ENCODE data around the gene PCGF5. TPM values are rescaled to one million over a fixed set of nuclear protein-coding genes. Genes with fewer than 3 reads are reported as not detected.
"Not testable (repeated sequence)": the region's sequence is repeated elsewhere in the genome, so short reads cannot be mapped to it uniquely, and the experiment has no call there.

Gene PCGF5
- total RNA-seq, 1 experiment from 2014 or later: 4.8 TPM

DNA sequence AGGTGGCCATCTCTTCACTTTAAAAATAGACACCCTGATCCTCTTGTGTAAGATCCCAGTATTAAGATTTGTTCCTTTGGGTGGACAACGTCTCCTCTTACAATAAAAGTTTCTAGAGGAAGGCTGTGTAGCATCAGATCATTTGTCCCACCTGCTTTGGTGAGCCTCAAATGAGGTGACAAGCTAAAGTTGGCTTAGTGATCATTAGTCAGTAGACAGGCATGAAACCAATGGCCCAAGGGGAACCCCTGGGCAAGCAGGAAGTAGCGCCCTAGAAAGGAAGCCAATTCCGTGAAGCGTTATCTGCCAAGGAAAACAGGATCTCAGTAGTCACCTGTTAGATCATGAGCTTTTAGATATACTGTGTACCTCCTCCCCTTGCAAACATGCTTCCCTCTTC, 66.8 kb downstream of the PCGF5 start:
- no peaks in the 10 kb centered on the region for H3K36me3 ChIP-seq (replicated peaks; ENCODE audit: control insufficient read depth, insufficient read depth, low read length)
- no peak for DNase-seq
- no peak overlapping the region for H3K4me3 ChIP-seq (ENCODE audit: insufficient read depth, low read depth, low read length)
- peaks cover 4% of the 10 kb centered on the region for H3K27me3 ChIP-seq (ENCODE audit: control insufficient read depth, insufficient read depth, low read length)

DNA sequence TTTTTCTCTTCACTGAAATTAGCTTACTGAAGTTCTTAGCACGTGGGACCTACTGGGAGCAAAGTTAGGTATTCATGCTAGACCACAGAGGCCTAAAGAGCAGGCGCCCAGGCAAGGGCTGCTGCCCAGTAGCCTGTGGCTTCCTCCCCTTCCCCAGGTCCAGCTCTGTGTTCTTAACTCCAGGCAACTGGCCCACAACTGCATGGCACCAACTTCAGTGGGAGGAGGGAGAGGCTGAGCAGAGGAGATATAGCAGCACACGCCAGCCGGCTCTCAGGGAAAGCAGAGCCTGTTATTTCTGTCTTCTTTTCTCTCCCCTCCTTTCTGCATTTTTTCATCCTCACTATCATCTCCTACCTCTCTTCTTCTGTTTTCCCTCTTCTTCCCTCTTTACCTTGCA, 67.4 kb downstream of the PCGF5 start:
- DNase-seq: no peak
- H3K36me3 ChIP-seq (replicated peaks; ENCODE audit: control insufficient read depth, insufficient read depth, low read length): no peaks in the 10 kb centered on the region
- peaks cover 4% of the 10 kb centered on the region for H3K27me3 ChIP-seq (ENCODE audit: control insufficient read depth, insufficient read depth, low read length)
- H3K4me3 ChIP-seq (ENCODE audit: insufficient read depth, low read depth, low read length): no peak overlapping the region

GRCh38 chr10:91289305-91289704, 68.8 kb downstream of the PCGF5 start:
- Histone ChIP-seq H3K36me3 (replicated peaks; ENCODE audit: control insufficient read depth, insufficient read depth, low read length) (no peaks in the 10 kb centered on the region), H3K4me3 (ENCODE audit: insufficient read depth, low read depth, low read length) (no peak overlapping the region), H3K27me3 (ENCODE audit: control insufficient read depth, insufficient read depth, low read length) (peaks cover 4% of the 10 kb centered on the region)
- no peak for DNase-seq

GRCh38 chr10:91290607-91291006, 70.1 kb downstream of the PCGF5 start:
- Histone ChIP-seq H3K4me3 (ENCODE audit: insufficient read depth, low read depth, low read length) (no peak overlapping the region), H3K27me3 (ENCODE audit: control insufficient read depth, insufficient read depth, low read length) (no peaks in the 10 kb centered on the region), H3K36me3 (replicated peaks; ENCODE audit: control insufficient read depth, insufficient read depth, low read length) (no peaks in the 10 kb centered on the region)
- no peak for DNase-seq

DNA sequence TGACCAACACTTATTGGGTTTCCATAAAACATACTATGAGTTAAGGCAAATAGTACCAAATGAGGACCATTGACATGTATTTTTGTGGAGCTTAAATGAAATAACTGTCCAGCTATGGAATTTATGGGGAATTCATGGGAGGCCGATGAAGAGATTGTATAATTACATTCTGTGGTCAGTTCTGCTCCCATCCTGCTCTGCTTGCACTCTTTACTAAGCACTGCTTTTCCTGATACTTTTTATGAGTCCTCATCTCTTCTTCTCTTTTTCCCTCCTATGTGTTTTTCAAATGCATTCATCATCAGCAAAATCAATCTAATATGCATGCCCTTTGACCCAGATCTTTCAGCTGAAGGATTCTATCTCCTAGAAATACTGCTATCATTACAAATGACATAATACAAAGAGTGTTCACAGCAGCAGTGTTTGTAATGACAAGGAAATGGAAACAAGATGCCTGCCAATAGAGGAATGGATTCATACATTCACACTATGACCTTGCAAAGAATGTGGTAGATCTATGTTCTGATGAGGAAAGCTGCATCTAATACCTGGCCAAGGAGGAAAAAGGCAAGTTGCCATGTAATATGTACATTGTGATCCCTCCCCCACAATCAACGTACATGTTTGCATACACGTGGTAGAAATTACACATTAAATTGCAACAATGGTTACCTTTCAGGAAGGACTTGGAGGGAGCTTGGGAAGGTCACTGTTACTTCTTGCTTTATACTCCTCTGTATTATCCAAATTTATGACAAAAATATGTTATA, 73.9 kb downstream of the PCGF5 start:
- no peak for DNase-seq
- Histone ChIP-seq H3K36me3 (replicated peaks; ENCODE audit: control insufficient read depth, insufficient read depth, low read length) (no peaks in the 10 kb centered on the region), H3K4me3 (ENCODE audit: insufficient read depth, low read depth, low read length) (no peak overlapping the region), H3K27me3 (ENCODE audit: control insufficient read depth, insufficient read depth, low read length) (no peaks in the 10 kb centered on the region)

DNA sequence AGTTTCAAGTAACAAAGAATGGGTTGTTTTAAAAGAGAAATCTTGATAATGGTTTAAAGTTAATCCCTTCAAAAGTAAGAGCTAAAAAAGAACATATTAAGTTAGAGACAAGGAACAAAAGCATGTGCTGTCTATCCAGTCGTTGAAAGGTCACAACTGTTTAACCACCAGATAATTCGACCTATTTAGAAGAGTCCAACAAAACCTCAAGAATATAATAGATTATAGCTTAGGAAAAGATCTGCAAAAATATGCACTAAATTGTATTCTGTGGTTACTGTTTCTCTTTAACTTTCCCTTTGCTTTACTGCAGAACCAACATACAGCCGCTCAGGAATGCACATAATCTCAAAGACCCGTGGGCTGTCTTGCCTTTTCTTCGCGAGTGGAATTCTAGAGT, 74.9 kb downstream of the PCGF5 start:
- no peak overlapping the region for H3K4me3 ChIP-seq (ENCODE audit: insufficient read depth, low read depth, low read length)
- no peaks in the 10 kb centered on the region for H3K27me3 ChIP-seq (ENCODE audit: control insufficient read depth, insufficient read depth, low read length)
- no peaks in the 10 kb centered on the region for H3K36me3 ChIP-seq (replicated peaks; ENCODE audit: control insufficient read depth, insufficient read depth, low read length)
- no peak for DNase-seq

DNA sequence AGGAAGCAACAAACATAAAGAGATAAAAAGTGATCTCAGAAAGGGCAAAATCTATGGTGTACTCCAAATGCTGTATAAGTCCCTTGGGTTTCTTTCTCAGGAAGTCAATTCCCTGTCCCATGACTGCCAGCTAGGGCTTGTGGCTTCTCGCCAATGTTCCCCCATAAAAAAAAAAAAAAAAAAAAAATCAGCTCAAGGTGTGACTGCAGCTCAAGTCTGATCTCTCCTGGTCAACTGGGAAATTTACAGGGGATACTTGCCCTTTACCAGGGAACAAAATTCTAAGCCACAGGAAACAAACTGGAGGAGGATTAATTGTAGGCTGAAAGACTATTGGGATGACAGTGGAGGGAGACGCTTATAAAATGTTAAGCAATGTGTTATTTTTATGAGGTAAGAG, 76.0 kb downstream of the PCGF5 start:
- peak; percentile 54 for DNase-seq
- Histone ChIP-seq H3K36me3 (replicated peaks; ENCODE audit: control insufficient read depth, insufficient read depth, low read length) (no peaks in the 10 kb centered on the region), H3K27me3 (ENCODE audit: control insufficient read depth, insufficient read depth, low read length) (no peaks in the 10 kb centered on the region), H3K4me3 (ENCODE audit: insufficient read depth, low read depth, low read length) (no peak overlapping the region)

GRCh38 chr10:91298224-91298871, 77.9 kb downstream of the PCGF5 start:
- Histone ChIP-seq H3K27me3 (ENCODE audit: control insufficient read depth, insufficient read depth, low read length) (no peaks in the 10 kb centered on the region), H3K4me3 (ENCODE audit: insufficient read depth, low read depth, low read length) (peak overlapping the region; percentile 22), H3K36me3 (replicated peaks; ENCODE audit: control insufficient read depth, insufficient read depth, low read length) (no peaks in the 10 kb centered on the region)
- peak; percentile 83 for DNase-seq

DNA sequence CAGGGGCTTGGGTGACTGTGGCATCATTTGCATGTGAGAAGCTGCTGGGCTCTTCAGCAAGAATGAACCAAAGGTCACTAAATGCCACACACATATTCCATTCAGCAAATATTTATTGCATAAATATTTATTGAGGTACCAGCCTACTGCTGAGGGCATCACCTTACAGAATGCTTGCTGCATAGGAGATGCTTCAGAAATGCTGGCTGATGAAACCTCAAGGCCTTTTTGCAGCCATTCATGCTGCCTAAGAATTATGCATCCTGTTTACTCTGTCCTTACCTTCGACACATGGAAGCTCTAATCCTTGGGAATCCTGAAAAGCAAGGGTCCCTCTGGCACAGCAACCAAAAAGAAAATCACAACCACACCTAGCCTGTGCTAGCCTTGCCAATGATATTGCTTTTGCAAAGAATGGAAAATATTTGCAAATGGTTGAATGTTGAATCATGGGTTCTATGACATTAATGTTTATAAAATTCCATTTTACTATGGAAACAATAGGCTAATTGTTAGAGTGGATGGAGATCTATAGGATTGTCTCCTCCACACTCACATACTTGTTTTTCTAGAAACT, 79.6 kb downstream of the PCGF5 start:
- Histone ChIP-seq H3K36me3 (replicated peaks; ENCODE audit: control insufficient read depth, insufficient read depth, low read length) (no peaks in the 10 kb centered on the region), H3K4me3 (ENCODE audit: insufficient read depth, low read depth, low read length) (no peak overlapping the region), H3K27me3 (ENCODE audit: control insufficient read depth, insufficient read depth, low read length) (no peaks in the 10 kb centered on the region)
- DNase-seq: no peak

GRCh38 chr10:91302946-91303345, 82.5 kb downstream of the PCGF5 start:
- not testable (repeated sequence) for H3K4me3 ChIP-seq (ENCODE audit: insufficient read depth, low read depth, low read length); H3K27me3 ChIP-seq (ENCODE audit: control insufficient read depth, insufficient read depth, low read length); DNase-seq; H3K36me3 ChIP-seq (replicated peaks; ENCODE audit: control insufficient read depth, insufficient read depth, low read length)

GRCh38 chr10:91305979-91306378, 85.5 kb downstream of the PCGF5 start:
- not testable (repeated sequence) for H3K27me3 ChIP-seq (ENCODE audit: control insufficient read depth, insufficient read depth, low read length); DNase-seq; H3K4me3 ChIP-seq (ENCODE audit: insufficient read depth, low read depth, low read length); H3K36me3 ChIP-seq (replicated peaks; ENCODE audit: control insufficient read depth, insufficient read depth, low read length)

GRCh38 chr10:91307489-91307888, 87.0 kb downstream of the PCGF5 start:
- Histone ChIP-seq H3K36me3 (replicated peaks; ENCODE audit: control insufficient read depth, insufficient read depth, low read length) (no peaks in the 10 kb centered on the region), H3K27me3 (ENCODE audit: control insufficient read depth, insufficient read depth, low read length) (no peaks in the 10 kb centered on the region), H3K4me3 (ENCODE audit: insufficient read depth, low read depth, low read length) (no peak overlapping the region)
- DNase-seq: no peak

DNA sequence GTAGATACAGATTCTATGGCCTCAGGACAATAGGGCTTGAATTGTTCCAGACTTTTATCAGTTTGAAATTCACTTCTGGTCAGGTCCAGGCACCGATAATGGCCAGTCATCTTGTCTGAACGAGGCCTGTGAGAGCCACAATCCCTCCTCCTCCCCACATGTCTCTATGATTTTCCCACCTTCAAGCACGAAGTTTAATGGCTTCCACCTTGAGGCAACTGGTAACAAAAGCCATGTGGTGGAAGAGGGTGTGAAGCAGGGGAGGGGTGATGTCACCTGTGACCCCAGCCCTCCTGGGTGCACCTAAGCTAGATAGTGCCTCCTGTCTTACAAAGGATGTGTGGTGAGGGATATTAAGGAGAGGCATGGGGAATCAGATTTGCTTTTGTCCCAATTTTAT, 89.2 kb downstream of the PCGF5 start:
- Histone ChIP-seq H3K4me3 (ENCODE audit: insufficient read depth, low read depth, low read length) (no peak overlapping the region), H3K36me3 (replicated peaks; ENCODE audit: control insufficient read depth, insufficient read depth, low read length) (no peaks in the 10 kb centered on the region), H3K27me3 (ENCODE audit: control insufficient read depth, insufficient read depth, low read length) (no peaks in the 10 kb centered on the region)
- no peak for DNase-seq

DNA sequence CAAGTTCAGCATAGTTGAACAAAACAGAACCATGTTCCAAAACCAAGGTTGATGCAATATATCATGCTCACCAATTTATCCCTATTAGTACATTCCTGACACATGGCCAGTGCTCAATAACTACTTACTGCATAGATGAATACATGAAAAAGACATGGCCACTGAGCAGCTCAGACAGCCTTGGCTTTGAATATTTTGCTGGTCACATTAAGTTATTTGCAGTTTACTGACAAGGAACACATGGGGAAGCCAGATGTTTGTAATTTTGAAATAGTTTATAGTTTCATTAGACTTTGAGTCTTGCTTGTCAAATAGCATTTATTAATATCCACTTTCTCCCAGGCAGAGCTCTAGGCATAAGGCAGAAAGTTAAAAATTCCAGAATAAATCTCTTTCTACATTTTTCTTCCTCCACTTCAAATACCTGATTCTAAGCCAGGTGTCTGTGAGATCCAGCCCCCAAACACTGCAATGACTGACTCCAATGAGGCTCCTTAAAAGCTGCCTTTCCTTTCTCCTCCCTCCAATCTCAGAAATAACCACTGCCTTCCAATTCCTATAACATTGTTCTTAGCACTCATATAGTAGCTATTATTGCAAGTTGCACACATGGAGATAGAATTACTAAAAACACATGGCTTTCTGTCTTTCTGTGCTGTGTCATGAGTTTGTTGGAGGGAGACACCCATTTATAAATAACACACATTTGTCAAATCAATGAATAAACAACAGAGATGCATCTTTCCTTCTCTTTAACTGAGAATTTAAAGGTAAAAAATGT, 91.3 kb downstream of the PCGF5 start:
- no peaks in the 10 kb centered on the region for H3K27me3 ChIP-seq (ENCODE audit: control insufficient read depth, insufficient read depth, low read length)
- H3K4me3 ChIP-seq (ENCODE audit: insufficient read depth, low read depth, low read length): no peak overlapping the region
- DNase-seq: no peak

GRCh38 chr10:91312382-91312733, 91.9 kb downstream of the PCGF5 start:
- no peak overlapping the region for H3K4me3 ChIP-seq (ENCODE audit: insufficient read depth, low read depth, low read length)
- H3K36me3 ChIP-seq (replicated peaks; ENCODE audit: control insufficient read depth, insufficient read depth, low read length): no peaks in the 10 kb centered on the region
- no peak for DNase-seq
- H3K27me3 ChIP-seq (ENCODE audit: control insufficient read depth, insufficient read depth, low read length): no peaks in the 10 kb centered on the region

More for the DNA sequence above, 91.3 kb downstream of the PCGF5 start:
- H3K36me3 ChIP-seq (replicated peaks; ENCODE audit: control insufficient read depth, insufficient read depth, low read length): no peaks in the 10 kb centered on the region
